ENCODE data around the gene SRC.
"Not testable (repeated sequence)": the region's sequence is repeated elsewhere in the genome, so short reads cannot be mapped to it uniquely, and the experiment has no call there.

The SRC gene

DNA sequence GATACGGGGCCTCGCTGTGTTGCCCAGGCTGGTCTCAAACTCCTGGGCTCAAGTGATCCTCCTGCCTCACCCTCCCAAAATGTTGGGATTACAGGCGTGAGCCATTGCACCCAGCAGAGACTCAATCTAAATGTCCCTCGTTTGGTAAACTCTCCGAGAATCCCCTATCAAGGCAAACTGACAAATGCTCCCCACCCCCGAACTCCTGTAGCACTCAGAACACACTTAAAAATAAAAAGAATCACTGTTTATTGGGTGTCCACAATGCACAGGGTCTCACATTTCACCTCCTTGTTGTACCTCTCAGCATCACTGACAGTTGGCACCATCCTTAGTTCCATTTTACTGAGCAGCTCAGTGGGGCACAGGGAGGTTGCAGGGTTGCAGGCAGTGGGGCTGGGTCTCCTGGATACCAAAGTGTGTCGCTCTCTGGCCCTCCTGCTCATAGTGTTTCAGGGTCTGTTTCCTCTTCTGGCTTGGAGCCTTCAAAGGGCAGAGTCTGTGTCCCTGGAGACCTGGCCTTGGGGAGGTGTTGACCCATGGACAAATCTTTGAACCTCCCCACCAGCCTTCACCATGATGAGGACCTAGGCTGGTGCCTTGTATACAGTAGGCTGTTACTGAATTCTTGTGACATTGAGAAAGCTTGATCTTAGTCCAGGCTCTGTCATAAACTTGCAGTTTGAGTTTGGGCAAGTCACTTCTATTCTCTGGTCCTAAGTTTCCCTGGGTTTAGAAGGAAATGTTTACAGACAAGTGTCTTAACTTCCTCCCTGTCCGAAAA is 8.5 kb upstream of the SRC start:
- no peak for DNase-seq

- DNase-seq = not testable (repeated sequence)
Measured at GRCh38 chr20:37338380-37338779, 7.6 kb upstream of the SRC start.

- no peak for DNase-seq
Measured at GRCh38 chr20:37339208-37339607, 6.7 kb upstream of the SRC start.

GRCh38 chr20:37339764-37340109 is 6.2 kb upstream of the SRC start:
- not testable (repeated sequence) for DNase-seq

DNA sequence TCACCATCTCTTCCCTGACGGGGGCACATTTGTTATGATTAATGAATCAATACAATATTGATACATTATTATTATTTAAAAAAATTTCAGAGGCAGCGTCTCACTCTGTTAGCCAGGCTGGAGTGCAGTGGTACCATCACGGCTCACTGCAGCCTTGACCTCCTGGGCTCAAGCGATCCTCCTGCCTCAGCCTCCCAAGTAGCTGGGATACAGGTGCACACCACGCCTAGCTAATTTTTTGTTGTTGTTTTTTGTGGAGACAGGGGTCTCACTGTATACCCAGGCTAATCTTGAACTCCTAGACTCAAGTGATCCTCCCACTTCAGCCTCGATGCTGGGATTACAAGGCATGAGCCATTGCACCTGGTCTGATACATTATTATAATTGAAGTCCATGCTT is 4.9 kb upstream of the SRC start:
- DNase-seq = no peak

- DNase-seq = no peak
Measured at GRCh38 chr20:37341632-37342031, 4.3 kb upstream of the SRC start.

- no peak for DNase-seq
Measured at GRCh38 chr20:37342231-37343177, 3.4 kb upstream of the SRC start.

DNA sequence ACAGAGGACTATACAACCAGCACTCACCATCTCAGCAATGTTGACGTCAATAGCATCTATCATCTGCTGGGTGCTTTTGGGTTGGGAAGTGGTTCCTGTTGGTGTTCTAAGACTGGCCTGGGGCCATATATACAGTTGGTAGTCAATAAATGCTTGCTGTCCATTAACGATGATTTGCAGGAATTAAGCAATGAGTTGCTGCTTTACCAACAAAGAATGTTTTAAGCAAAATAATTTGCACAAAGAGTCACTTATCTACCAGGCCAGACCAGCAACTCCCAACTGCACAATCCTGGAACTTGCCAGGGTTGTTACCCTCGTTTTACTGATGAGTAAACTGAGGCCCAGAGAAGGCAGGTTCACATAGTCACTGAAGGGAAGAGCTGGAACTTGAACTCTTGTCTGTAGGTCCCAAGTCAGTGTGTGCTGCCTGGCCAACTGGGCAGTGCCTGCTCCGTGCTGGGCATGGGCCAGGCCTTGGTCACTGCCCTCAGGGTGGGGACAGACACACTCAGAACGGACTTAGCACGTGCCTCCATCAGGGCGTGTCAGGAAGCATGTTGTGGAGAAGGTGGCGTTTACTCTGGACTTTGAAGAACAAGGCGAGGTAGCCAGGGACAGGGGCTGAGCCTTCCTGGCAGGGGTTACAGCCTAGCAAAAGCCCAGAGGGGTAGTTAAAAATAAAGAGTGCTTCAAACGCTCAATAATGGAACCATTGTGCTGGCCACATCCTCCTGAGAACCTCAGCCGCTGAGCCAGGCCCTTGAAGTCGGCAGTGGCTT is 2.5 kb upstream of the SRC start:
- no peak for DNase-seq

GRCh38 chr20:37343994-37344355 is 2.0 kb upstream of the SRC start:
- no peak for DNase-seq

GRCh38 chr20:37344506-37345338 is 1.2 kb upstream of the SRC start:
- DNase-seq = no peak

GRCh38 chr20:37346236-37346534 is 245 bp downstream of the SRC start:
- DNase-seq = no peak

DNA sequence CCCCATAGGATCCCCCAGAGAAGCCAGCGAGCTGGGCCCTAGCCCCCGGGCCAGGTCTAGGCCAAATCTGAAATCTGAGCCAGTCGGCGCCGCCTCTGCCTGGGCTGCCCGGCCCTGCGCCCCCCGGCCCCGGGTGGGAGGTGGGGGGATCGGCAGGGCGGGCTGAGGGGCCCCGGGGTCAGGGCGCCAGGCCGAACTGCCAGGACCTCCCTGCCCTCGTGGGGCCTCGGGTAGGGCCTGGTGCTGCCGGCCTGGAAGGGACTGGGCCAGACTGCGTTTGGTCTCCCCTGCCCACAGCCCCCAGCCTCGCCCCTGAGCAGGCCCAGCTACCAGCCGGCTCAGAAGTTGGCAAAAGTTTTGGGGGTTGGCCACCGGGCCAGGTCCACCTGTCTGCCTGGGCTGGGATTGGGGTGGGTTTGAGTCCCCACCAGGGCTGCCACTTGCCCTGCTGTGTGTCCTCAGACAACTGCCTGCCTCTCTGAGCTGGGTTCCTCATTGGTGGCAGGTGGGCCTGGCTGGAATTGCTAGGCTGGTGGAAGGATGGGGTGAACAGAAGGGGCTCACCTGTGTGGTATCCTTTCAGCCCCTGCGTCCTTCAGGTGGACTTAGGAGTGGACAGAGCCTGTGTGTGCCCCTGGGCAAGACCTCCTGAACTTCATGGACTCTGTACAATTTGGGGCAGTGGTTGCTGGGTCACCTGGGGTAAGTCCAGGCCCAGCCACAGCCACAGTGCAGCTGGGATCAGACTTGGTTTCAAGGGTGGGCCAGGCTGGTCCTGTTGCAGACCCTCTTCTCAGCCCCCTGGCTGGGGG is 801 bp downstream of the SRC start:
- no peak for DNase-seq

- DNase-seq = no peak
Measured at GRCh38 chr20:37347347-37347823, 1.4 kb downstream of the SRC start.

- DNase-seq = no peak
Measured at GRCh38 chr20:37347891-37348791, 2.2 kb downstream of the SRC start.

DNA sequence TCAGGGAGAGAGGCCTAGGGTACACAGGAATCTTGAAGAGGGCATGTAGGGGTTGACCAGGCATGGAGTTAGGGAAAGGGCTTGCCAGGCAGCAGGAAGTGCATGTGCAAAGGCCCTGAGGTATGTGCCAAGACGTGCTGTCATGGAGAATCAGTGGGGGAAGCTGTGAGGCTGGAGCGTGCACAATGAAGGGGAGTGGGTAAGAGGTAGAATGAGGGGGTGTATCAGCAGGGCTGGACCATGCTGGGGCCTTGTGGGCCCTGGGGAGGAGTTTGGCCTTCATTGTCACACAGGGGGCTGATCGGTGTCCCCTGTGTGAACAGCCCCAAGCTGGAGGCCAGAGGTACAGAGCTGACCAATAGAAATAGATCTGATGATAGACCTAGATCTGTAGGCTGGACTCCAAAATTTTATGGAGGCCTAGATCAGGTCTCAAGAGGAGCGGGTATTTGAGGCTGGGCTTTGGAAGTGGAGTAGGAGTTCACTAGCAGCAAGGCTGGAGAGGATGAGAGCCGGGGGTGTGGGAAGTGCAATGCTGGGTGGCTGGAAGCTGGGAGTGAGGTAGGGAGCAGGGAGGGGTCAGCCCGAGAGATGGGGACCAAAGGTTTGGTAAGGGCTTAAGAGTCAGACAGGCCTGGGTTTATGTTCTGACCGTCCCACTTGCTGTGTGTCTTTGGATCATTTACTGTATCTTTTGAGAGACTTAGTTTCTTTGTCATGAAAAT is 3.0 kb downstream of the SRC start:
- no peak for DNase-seq

GRCh38 chr20:37349517-37350491 is 3.9 kb downstream of the SRC start:
- DNase-seq = no peak

- DNase-seq = no peak
Measured at GRCh38 chr20:37350649-37351574, 5.0 kb downstream of the SRC start.

All from activated naive CD4-positive, alpha-beta T cell treated with anti-CD3 and anti-CD28 coated beads, Interleukin-2, amount 50 U/mL, for 16 hours (primary cell).